Stimulated activated CD8-positive, alpha-beta memory T cell treated with anti-CD3 and anti-CD28 coated beads, Interleukin-12 subunit alpha, Interleukin-12 subunit beta, amount 100 ng/mL, for 4 hours (primary cell): ENCODE data around the gene CYB5A.
A peak's percentile ranks its signal among the peaks of the same experiment; 100 is the strongest.
"Not testable (repeated sequence)": the region's sequence is repeated elsewhere in the genome, so short reads cannot be mapped to it uniquely, and the experiment has no call there.

Experiments
- DNase-seq: peaks from one replicate; pipeline ENCODE4 v3.0.0-alpha.2; 2020; ENCODE audit warnings: low read depth

The CYB5A gene

DNA sequence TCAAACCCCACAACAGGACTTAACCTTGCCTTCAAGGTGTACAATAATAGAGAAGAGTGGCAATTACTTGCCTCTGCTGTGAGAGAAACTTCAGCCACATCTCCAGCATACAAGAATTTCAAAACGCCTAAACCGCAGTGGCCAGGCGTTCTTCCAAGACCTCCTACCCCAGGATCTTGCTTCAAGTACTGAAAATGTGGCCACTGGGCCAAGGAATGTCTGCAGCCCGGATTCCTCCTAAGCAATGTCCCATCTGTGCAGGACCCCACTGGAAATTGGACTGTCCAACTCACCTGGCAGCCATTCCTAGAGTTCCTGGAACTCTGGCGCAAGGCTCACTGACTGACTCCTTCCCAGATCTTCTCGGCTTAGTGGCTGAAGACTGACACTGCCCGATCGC, 2.8 kb upstream of the CYB5A start:
- no peak for DNase-seq

GRCh38 chr18:74292982-74293381, 1.2 kb upstream of the CYB5A start:
- not testable (repeated sequence) for DNase-seq

DNA sequence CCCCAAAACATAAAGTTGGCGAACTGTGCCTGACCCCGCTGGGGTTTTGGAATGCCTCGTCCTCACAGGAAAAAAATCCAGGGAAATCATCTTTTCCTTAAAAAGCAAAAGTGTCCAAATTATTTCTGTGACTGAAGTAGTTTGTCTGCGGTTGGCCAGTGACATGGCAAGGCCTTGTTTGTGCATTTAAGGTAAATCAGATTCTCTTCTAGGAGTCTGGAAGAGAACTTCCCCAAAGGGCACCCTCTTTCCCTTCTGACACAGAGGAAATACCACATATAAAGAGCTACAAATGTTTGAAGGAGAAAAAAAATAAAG, 737 bp upstream of the CYB5A start:
- no peak for DNase-seq

DNA sequence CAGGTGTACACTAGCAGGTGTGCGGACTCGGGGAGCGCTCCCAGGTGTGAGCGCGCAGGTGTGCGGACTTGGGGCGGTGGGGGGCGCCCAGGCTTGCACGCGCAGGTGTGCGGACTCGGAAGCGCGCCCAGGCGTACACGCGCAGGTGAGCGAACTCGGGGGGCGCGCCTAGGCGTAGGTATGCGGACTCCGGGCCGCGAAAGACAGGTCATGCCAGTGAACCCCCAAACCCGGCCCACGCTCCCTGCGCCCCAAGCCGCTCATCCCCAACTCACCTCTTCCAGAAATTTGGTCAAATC, 342 bp downstream of the CYB5A start:
- no peak for DNase-seq

GRCh38 chr18:74290794-74291471, 830 bp downstream of the CYB5A start:
- DNase-seq: no peak

DNA sequence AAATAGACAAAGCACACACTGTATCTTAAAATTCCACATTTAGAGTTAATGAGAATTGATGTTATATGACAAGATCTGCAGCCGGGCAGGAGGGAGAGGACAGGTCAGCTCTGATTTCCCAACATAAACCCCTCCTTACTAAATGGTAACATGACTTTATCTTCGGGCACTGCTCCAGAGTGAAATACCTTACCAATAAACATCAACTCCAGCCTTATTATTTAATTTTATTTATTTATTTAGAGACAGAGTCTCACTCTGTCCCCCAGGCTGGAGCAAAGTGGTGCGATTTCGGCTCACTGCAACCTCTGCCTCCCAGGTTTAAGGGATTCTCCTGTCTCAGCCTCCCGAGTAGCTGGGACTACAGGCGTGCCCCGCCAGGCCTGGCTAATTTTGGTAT, 1.7 kb downstream of the CYB5A start:
- DNase-seq: no peak

- no peak for DNase-seq
Observed at GRCh38 chr18:74289137-74289536, 2.6 kb downstream of the CYB5A start.

GRCh38 chr18:74288730-74289129, 3.0 kb downstream of the CYB5A start:
- no peak for DNase-seq

GRCh38 chr18:74288041-74288440, 3.7 kb downstream of the CYB5A start:
- DNase-seq: no peak

DNA sequence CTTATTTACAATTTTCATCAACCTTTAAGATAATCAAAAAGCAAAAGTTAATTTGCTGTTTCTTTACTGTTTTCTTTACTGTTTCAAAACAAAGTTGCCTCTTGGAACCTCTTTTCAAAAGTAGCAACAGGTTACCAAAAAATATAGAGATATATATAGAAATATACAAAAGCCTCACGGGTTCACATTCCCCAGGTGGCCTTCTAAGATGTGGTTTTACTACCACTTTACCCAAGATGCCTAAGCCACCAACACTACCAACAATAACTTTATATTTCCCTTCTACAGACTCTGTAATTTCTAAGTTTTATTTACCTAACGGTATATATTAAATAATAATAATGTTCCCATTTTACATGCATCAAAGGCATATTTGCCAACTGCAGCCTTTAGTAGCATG, 4.9 kb downstream of the CYB5A start:
- no peak for DNase-seq

GRCh38 chr18:74286106-74286855, 5.5 kb downstream of the CYB5A start:
- DNase-seq: no peak

DNA sequence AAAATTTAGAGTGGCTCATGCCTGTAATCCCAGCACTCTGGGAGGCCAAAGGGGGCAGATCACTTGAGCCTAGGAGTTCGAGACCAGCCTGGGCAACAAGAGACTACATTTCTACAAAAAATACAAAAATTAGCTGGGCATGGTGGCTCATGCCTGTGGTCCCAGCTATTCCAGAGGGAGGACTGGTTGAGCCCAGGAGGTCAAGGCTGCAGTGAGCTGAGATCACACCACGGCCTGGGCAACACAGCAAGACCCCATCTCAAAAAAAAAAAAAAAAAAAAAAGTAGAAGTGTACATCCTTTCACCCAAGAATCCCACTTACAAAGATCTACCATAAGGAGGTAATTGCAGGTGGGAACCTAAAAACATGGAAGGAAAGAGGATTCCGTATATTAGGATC, 6.2 kb downstream of the CYB5A start:
- not testable (repeated sequence) for DNase-seq

GRCh38 chr18:74284980-74285355, 6.8 kb downstream of the CYB5A start:
- DNase-seq: no peak

DNA sequence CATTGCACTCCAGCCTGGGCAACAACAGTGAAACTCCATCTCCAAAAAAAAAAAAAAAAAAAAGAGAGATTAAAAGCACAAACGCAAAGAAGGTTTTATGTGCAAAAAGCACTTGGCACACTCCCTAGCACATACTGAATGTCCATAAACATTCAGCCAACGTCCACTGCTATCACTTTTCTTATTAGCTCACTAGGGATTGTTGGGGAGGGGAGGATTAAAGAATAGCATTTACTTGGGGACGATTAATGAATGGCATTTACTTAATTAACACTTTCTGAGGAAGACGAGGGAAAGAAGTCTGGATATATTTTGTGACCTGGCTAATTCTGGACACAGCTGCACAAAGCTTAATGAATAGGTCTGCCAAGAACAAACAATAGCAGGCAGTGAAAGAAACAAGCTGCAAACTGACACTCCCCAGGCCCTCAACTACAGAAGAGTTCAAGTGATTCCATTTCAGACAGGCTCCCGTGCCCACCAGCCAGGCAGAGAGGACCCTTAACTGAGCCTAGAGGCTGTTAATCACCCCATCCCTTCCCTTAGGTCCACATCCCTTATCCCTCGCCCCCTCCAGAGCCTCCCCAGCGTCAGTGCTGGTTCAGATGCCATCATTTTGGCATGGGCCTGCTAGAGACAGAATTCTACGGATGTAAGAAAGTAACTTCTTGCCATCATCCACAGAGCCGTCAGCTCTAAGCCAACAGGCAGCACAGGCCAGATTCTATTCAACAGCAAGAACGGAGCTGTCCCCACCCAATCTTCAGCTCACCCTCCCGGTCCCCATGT, 7.4 kb downstream of the CYB5A start:
- DNase-seq: no peak

DNA sequence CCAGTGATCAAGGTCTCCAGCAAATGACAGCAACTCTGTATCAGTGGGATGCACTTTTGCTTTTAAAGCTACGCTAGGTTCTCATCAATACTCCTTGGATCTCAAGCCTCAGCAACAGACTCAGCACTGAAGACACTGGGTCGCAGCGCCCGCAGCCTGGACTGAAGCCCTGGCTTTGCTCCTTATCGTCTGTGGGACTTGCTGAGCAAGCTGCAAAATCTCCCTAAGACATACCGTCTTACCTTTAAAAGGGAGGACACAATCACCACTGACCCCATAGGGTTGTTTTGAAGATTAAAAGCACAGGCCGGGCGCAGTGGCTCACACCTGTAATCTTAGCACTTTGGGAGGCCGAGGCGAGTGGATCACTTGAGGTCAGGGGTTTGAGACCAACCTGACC, 8.1 kb downstream of the CYB5A start:
- DNase-seq: no peak

DNA sequence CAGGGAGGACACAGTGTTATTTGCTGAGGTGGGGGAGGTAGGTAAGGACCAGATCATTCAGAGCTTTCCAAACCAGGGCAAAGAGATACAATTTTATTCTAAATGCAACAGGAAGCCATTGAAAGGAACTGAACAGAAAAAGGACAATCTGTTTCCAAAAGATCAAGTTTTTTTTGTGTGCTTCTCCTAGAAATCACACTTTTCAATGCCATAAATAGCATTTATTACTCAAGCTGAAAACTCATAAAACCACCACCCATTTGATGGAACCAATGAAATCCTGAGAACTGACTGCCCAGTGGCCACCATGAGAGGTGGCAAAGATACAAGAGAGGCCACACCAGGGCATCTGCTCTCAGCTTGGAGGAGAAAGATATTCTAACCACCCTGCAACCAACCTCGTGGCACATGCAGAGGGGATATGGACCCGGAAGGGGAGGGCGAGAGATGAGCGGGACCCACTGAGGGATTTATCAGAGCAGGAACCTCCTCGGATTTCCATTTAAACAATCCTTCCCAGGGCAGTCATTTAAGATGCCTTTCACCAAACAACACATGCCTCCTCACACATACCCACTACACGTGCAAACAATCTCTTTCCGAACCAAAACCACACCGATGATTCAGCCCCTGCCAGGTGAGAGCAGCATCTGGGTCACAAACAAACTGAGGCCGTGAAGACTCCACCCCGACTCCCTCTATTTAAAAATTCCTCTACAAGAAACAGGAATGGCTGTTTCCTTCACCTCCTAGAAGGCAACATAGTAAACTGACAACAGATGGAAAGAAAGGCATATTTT, 8.8 kb downstream of the CYB5A start:
- DNase-seq: peak; percentile 6

GRCh38 chr18:74281980-74282754, 9.6 kb downstream of the CYB5A start:
- no peak for DNase-seq

DNA sequence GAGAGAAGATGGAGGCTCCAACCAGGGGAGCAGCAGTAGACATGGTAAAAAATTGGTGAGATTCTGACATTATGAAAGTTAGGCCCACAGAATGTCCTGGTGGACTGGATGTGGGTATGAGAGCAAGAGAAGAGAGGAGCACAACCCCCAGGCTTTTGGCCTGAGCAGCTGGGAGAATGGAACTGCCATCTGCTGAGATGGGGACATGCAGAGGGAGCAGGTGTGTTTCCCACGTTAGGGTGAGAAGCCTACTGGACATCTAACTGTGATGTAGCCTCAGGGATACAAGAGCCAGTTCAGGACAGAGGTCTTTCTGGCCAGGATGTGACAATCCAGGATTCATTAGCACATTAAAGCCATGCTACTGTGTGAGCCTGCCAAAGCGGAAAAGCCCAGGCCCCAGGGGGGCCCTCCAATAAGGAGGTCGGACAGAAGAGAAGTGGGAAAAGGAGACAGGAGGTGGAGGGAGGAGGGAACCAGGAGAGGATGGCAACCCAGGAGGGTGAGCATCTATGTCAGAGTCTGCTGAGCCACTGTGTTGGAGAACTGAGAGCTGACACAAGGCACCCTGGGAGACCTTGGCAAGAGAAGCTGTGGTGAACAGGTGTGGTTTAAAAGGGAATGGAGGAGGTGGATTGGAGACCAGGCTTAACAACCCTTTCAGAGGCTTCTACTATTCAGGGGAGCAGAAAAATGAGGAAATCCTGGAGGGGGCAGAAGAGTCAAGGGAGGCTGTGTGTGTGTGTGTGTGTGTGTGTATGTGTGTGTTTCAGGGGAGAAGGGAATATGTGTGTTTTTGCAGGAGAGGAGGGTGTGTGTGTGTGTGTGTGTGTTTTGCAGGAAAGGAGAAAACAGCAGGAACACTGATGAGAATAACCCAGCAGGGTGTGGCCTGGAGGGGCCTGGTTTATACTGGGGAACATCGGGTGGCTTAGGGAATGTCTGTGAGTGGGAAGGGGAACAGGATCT, 10.5 kb downstream of the CYB5A start:
- DNase-seq: no peak

DNA sequence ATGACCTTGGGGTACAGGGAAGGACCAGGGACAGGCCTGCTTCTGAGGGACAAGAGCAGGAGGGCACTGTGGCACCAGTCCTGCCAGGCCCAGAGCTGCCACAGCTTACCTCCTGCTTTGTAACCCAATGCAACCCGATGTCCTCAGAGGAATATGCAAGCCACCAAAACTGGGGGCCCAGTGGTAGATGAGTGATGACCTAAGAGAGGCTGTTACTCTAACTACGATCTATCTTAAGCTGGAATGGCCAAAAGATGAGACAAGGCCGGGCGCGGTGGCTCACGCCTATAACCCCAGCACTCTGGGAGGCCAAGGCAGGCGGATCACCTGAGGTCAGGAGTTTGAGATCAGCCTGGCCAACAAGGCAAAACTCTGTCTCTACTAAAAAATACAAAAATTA, 12.8 kb downstream of the CYB5A start:
- DNase-seq: no peak

- no peak for DNase-seq
Observed at GRCh38 chr18:74278058-74278457, 13.7 kb downstream of the CYB5A start.

DNA sequence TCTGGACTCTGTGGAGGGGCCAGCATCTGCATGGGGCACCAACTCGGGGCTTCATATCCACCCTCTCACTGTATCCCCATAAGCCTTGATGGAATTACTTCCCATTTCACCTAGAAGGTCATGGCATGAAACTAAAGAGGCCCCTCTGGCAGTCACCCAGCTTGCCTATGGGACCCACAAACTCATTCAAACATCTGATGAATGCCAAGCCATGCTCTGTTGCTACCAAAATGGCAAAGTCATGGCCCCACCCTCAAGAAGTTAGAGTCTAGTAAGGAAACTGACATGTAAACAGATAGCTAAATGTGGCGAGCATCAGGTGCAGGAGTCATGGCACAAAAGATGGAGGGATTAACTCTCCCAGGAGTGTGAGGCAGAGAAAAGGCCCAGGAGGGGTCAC, 14.5 kb downstream of the CYB5A start:
- DNase-seq: no peak
